Calu3 (cell line): Measurements from ENCODE around the gene AIG1. TPM values are rescaled to one million over a fixed set of nuclear protein-coding genes. Genes with fewer than 3 reads are reported as not detected.
A peak's percentile ranks its signal among the peaks of the same experiment; 100 is the strongest.

Experiments used
- BruUV-seq: library from RNA; stranded (reverse); fragments of 400-500 nt; replicated peaks from 2 replicates; lab custom pipeline; 2021; lab: Mats Ljungman, UMichigan
- CTCF ChIA-PET: fragments of 300-600 bp; sonication (Branson Sonifier 250); formaldehyde crosslinking; loops from one replicate; lab custom pipeline; 2022; ENCODE audit warnings: antibody characterized with exemption; lab: Charles Lee
- DNase-seq: peaks from one replicate; pipeline ENCODE4 v3.0.0; 2022
- H3K27ac Mint-ChIP-seq: one replicate; pipeline ENCODE4 v1.8.0; 2022; ENCODE audit warnings: mixed read lengths; ENCODE audit not compliant: unreplicated experiment
- H3K27me3 Mint-ChIP-seq: one replicate; pipeline ENCODE4 v1.8.0; 2022; ENCODE audit warnings: mixed read lengths; ENCODE audit not compliant: unreplicated experiment
- H3K36me3 Mint-ChIP-seq: one replicate; pipeline ENCODE4 v1.8.0; 2022; ENCODE audit warnings: mild to moderate bottlenecking, moderate library complexity, mixed read lengths; ENCODE audit not compliant: insufficient read depth, unreplicated experiment
- H3K4me1 Mint-ChIP-seq: one replicate; pipeline ENCODE4 v1.8.0; 2022; ENCODE audit warnings: mild to moderate bottlenecking, low read depth, mixed read lengths; ENCODE audit not compliant: unreplicated experiment
- H3K4me3 Mint-ChIP-seq: one replicate; pipeline ENCODE4 v1.8.0; 2022; ENCODE audit warnings: mild to moderate bottlenecking, low read depth, moderate library complexity, mixed read lengths; ENCODE audit not compliant: unreplicated experiment
- H3K9me3 Mint-ChIP-seq: one replicate; pipeline ENCODE4 v1.8.0; 2022; ENCODE audit warnings: low read depth, mixed read lengths; ENCODE audit not compliant: unreplicated experiment
- intact Hi-C: fragments of 100-400 bp; cut with micrococcal nuclease; formaldehyde crosslinking; loops from one replicate; pipeline ENCODE4 v1.10.0; 2022; ENCODE audit not compliant: unreplicated experiment
- total RNA-seq: library from RNA; stranded (reverse); gene quantifications from 2 replicates; pipeline ENCODE4 v1.2.3, GENCODE V29; 2022
- TF ChIP-seq, protein P1 (sequence below): fragments of 200-600 bp; IDR thresholded peaks from one replicate; pipeline ENCODE4 v1.8.0; 2022; ENCODE audit warnings: antibody characterized with exemption; ENCODE audit not compliant: unreplicated experiment

AIG1 gene
- total RNA-seq, 1 experiment from 2014 or later, result 57.2 TPM

DNA sequence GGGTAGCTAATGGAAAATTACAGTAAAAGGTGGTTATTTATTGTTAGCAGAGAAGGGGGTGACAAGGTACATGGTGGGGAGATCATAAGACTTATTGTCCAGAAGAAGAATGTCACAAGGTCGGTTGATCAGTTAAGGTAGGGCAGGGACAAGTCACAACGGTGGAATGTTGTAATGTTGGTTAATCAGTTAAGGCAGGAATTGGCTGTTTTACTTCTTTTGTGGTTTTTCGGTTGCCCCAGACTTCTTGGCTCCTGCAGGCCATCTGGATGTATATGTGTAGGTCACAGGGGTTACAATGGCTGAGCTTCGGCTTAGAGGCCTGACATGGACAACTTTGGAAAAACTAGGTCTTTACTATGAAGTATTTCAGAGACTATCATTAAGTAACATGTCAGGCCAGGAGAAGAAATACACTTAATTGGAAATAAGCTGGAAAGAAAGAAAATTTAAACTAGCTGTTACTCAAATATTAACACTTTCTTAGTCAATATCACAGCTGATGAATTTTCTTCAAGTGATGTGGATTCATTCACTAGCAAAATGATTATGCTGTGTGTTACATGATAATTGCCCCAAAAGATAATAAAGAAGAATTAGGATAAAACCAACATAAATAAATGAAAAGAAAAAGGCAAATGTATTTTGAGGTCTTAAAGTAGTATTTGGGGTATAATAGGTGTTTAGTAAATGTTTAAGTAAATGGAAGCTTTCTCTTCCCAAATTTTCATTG lies 4.4 kb downstream of the AIG1 start:
- H3K4me3 Mint-ChIP-seq, result no peak overlapping the region
- BruUV-seq, result no TSS peak
- TF ChIP-seq, protein P1, sequence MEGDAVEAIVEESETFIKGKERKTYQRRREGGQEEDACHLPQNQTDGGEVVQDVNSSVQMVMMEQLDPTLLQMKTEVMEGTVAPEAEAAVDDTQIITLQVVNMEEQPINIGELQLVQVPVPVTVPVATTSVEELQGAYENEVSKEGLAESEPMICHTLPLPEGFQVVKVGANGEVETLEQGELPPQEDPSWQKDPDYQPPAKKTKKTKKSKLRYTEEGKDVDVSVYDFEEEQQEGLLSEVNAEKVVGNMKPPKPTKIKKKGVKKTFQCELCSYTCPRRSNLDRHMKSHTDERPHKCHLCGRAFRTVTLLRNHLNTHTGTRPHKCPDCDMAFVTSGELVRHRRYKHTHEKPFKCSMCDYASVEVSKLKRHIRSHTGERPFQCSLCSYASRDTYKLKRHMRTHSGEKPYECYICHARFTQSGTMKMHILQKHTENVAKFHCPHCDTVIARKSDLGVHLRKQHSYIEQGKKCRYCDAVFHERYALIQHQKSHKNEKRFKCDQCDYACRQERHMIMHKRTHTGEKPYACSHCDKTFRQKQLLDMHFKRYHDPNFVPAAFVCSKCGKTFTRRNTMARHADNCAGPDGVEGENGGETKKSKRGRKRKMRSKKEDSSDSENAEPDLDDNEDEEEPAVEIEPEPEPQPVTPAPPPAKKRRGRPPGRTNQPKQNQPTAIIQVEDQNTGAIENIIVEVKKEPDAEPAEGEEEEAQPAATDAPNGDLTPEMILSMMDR, result no peak
- H3K4me1 Mint-ChIP-seq, result peaks cover 33% of the 10 kb centered on the region
- H3K27ac Mint-ChIP-seq, result peak overlapping the region; percentile 91
- intact Hi-C loops, result no loop called here
- peak; percentile 17 for DNase-seq
- H3K9me3 Mint-ChIP-seq, result peaks cover 4% of the 10 kb centered on the region
- CTCF ChIA-PET, result no interaction called here
- H3K27me3 Mint-ChIP-seq, result no peaks in the 10 kb centered on the region
- peaks cover 16% of the 10 kb centered on the region for H3K36me3 Mint-ChIP-seq

- intact Hi-C loops, result no loop called here
- H3K27ac Mint-ChIP-seq, result no peak overlapping the region
- CTCF ChIA-PET, result no interaction called here
- H3K27me3 Mint-ChIP-seq, result no peaks in the 10 kb centered on the region
- peaks cover 18% of the 10 kb centered on the region for H3K4me1 Mint-ChIP-seq
- H3K9me3 Mint-ChIP-seq, result peaks cover 6% of the 10 kb centered on the region
- no peaks in the 10 kb centered on the region for H3K36me3 Mint-ChIP-seq
- no TSS peak for BruUV-seq
- TF ChIP-seq, protein P1, result no peak
- DNase-seq, result no peak
- H3K4me3 Mint-ChIP-seq, result no peak overlapping the region
These were observed 7.3 kb downstream of the AIG1 start for GRCh38 chr6:143068001-143068400.

DNA sequence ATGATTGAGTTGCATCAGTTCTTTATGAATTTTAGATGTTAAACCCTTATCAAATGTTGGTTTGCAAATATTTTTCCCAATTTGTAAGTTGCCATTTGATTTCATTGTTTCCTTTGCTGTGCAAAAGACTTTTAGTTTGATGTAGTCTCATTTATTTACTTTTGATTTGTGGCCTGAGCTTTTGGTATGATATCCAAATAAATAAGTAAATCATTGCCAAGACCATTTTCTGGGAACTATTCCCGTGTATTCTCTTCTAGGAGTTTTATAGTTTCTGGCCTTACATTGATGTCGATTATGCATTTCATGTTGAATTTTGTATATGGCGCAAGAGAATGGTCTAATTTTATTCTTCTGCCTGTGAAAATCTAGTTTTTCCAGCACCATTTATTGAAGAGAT lies 13.4 kb downstream of the AIG1 start:
- Mint-ChIP-seq H3K36me3 (no peaks in the 10 kb centered on the region), H3K27ac (no peak overlapping the region), H3K27me3 (no peaks in the 10 kb centered on the region), H3K9me3 (peaks cover 2% of the 10 kb centered on the region), H3K4me1 (no peaks in the 10 kb centered on the region), H3K4me3 (no peak overlapping the region)
- TF ChIP-seq, protein P1, result no peak
- CTCF ChIA-PET, result no interaction called here
- no peak for DNase-seq
- intact Hi-C loops, result no loop called here
- BruUV-seq, result no TSS peak

- CTCF ChIA-PET, result no interaction called here
- TF ChIP-seq, protein P1, result no peak
- intact Hi-C loops, result no loop called here
- no peak for DNase-seq
- Mint-ChIP-seq H3K27ac (no peak overlapping the region), H3K4me3 (no peak overlapping the region), H3K9me3 (peaks cover 2% of the 10 kb centered on the region), H3K4me1 (no peaks in the 10 kb centered on the region), H3K27me3 (no peaks in the 10 kb centered on the region), H3K36me3 (no peaks in the 10 kb centered on the region)
- no TSS peak for BruUV-seq
These were observed 14.1 kb downstream of the AIG1 start for GRCh38 chr6:143074670-143075318.
